Measurements from ENCODE around the gene CRACDL. TPM values are rescaled to one million over a fixed set of nuclear protein-coding genes. Genes with fewer than 3 reads are reported as not detected.

CRACDL gene
- polyA plus RNA-seq, 1 of the 3 experiments (the other 2 are of a cell fraction), result not detected

GRCh38 chr2:98830571-98831145 lies 105.4 kb downstream of the CRACDL start:
- no peaks in the 10 kb centered on the region for H3K9me3 ChIP-seq
- ChIA-PET POLR2A (no interaction called here), CTCF (interaction anchor here (0.6 to 7.2 kb wide), 4 partner anchors 9 to 1024 kb away, joined by 3 to 64 read pairs (median 8); no protein-coding TSS in a partner anchor)
- H3K4me3 ChIP-seq (ENCODE audit: low read depth in 2 of 2, low read length in 1 of 2), result no peak overlapping the region
- no peaks in the 10 kb centered on the region for H3K36me3 ChIP-seq (replicated peaks in 1 of 2; ENCODE audit: control insufficient read depth in 1 of 2, insufficient read depth in 2 of 2, low read length in 1 of 2)
- no peaks in the 10 kb centered on the region for H3K79me2 ChIP-seq (ENCODE audit: insufficient read depth)
- no peaks in the 10 kb centered on the region for H3K4me1 ChIP-seq (ENCODE audit: control insufficient read depth in 1 of 2, insufficient read depth in 2 of 2, low read depth in 1 of 2, low read length in 1 of 2)
- no peak overlapping the region for H3K27ac ChIP-seq (ENCODE audit: low read depth in 2 of 2, low read length in 1 of 2)
- H3K27me3 ChIP-seq (ENCODE audit: insufficient read depth), result no peaks in the 10 kb centered on the region; the same call in 1 of the 2 replicates
- no peaks in the 10 kb centered on the region for H3K9me2 ChIP-seq
- TF ChIP-seq FOSL2 (IDR thresholded peaks at IDR 0.05; ENCODE audit: borderline replicate concordance, low read depth), result no peak
- TF ChIP-seq MXI1 (IDR thresholded peaks at IDR 0.05; ENCODE audit: low read depth, low read length), result no peak
- H3K9ac ChIP-seq, result no peak overlapping the region
- no peak for DNase-seq
- H2AFZ ChIP-seq (ENCODE audit: low read depth), result no peak overlapping the region
- H4K20me1 ChIP-seq (ENCODE audit: insufficient read depth), result no peaks in the 10 kb centered on the region
- H3K4me2 ChIP-seq, result no peak overlapping the region
- 31% methylated on average over 5 of the region's 5 CpGs for WGBS (ENCODE audit: low lambda C conversion rate)
- no peaks in the 10 kb centered on the region for H3F3A ChIP-seq (replicated peaks; ENCODE audit: insufficient read depth)

- H3K4me2 ChIP-seq, result no peak overlapping the region
- H2AFZ ChIP-seq (ENCODE audit: low read depth), result no peak overlapping the region
- H3K9me3 ChIP-seq, result no peaks in the 10 kb centered on the region
- H3K36me3 ChIP-seq (replicated peaks in 1 of 2; ENCODE audit: control insufficient read depth in 1 of 2, insufficient read depth in 2 of 2, low read length in 1 of 2), result no peaks in the 10 kb centered on the region
- H3K9ac ChIP-seq, result no peak overlapping the region
- TF ChIP-seq RAD21 (IDR thresholded peaks at IDR 0.05; ENCODE audit: low read length) (no peak), YY1 (IDR thresholded peaks at IDR 0.05; ENCODE audit: low read depth) (no peak), EZH2phosphoT487 (IDR thresholded peaks at IDR 0.05; ENCODE audit: borderline replicate concordance, low read depth) (no peak), FOXM1 (IDR thresholded peaks at IDR 0.05; ENCODE audit: low read depth) (no peak), FOSL2 (IDR thresholded peaks at IDR 0.05; ENCODE audit: borderline replicate concordance, low read depth) (no peak), RXRA (IDR thresholded peaks at IDR 0.05; ENCODE audit: borderline replicate concordance, low read depth) (no peak), ELF1 (IDR thresholded peaks at IDR 0.05) (no peak), MXI1 (IDR thresholded peaks at IDR 0.05; ENCODE audit: low read depth, low read length) (no peak), NFIC (IDR thresholded peaks at IDR 0.05; ENCODE audit: borderline replicate concordance) (no peak), POLR2AphosphoS5 (IDR thresholded peaks at IDR 0.05; ENCODE audit: low read depth, low read length) (no peak), USF1 (IDR thresholded peaks at IDR 0.05; ENCODE audit: borderline replicate concordance, low read depth) (no peak), GATA2 (CRISPR knock-in tag; IDR thresholded peaks at IDR 0.05) (no peak), PBX3 (IDR thresholded peaks at IDR 0.05) (no peak)
- H4K20me1 ChIP-seq (ENCODE audit: insufficient read depth), result no peaks in the 10 kb centered on the region
- no peaks in the 10 kb centered on the region for H3K79me2 ChIP-seq (ENCODE audit: insufficient read depth)
- H3F3A ChIP-seq (replicated peaks; ENCODE audit: insufficient read depth), result no peaks in the 10 kb centered on the region
- H3K27me3 ChIP-seq (ENCODE audit: insufficient read depth), result no peaks in the 10 kb centered on the region; the same call in 1 of the 2 replicates
- H3K27ac ChIP-seq (ENCODE audit: low read depth in 2 of 2, low read length in 1 of 2), result no peak overlapping the region
- POLR2A ChIA-PET, result no interaction called here
- no peaks in the 10 kb centered on the region for H3K9me2 ChIP-seq
- no peaks in the 10 kb centered on the region for H3K4me1 ChIP-seq (ENCODE audit: control insufficient read depth in 1 of 2, insufficient read depth in 2 of 2, low read depth in 1 of 2, low read length in 1 of 2)
- DNase-seq, result no peak
- 47% methylated on average over 6 of the region's 6 CpGs for WGBS (ENCODE audit: low lambda C conversion rate)
- no peak overlapping the region for H3K4me3 ChIP-seq (ENCODE audit: low read depth in 2 of 2, low read length in 1 of 2)
- CTCF ChIA-PET, result interaction anchor here (1.0 to 7.2 kb wide), 4 partner anchors 8 to 444 kb away, joined by 3 to 64 read pairs (median 8); no protein-coding TSS in a partner anchor
Measured at GRCh38 chr2:98829581-98830270, 106.3 kb downstream of the CRACDL start.

Data from SK-N-SH (cell line).